A673 (cell line): ENCODE data around the gene AP2M1.

Experiments
- CTCF ChIP-seq: fragments of 300-800, 200-600 bp; sonication (generic); conservative IDR thresholded peaks from 2 replicates; pipeline ENCODE4 v1.5.1; 2017; ENCODE audit warnings: low read depth, mild to moderate bottlenecking, antibody characterized with exemption, low read length, moderate library complexity, mixed read lengths
- EZH2 ChIP-seq: fragments of 200-600 bp; sonication (generic); IDR thresholded peaks from 2 replicates; pipeline ENCODE4 v1.6.1; 2017; ENCODE audit warnings: borderline replicate concordance, low read depth, mild to moderate bottlenecking, mixed read lengths, antibody characterized with exemption, low read length; ENCODE audit not compliant: poor library complexity, severe bottlenecking

- TF ChIP-seq CTCF, result no peak
- no peak for TF ChIP-seq EZH2
Measured at GRCh38 chr3:184223946-184224345, 49.3 kb downstream of the AP2M1 start.
